Daoy (cell line): ENCODE data around the gene OR2H2. TPM values are rescaled to one million over a fixed set of nuclear protein-coding genes. Genes with fewer than 3 reads are reported as not detected.

ENCODE experiments used
- DNase-seq: peaks from one replicate; pipeline ENCODE4 v3.0.0-alpha.2; 2015; ENCODE audit warnings: low read depth
- total RNA-seq: library from RNA; depleted of rRNA; stranded (reverse); fragments of >200 nt; shearing (Covaris generic); gene quantifications from 2 replicates; pipeline ENCODE4 v1.2.3, GENCODE V29; 2014; rRNA removed

OR2H2 gene
- not detected in 2 replicates for total RNA-seq

GRCh38 chr6:29584821-29585220 lies at the start of gene OR2H2:
TSS of gene OR2H2 (plus strand) at chr6:29585121. CDS start at chr6:29587945, 2,824 bp downstream.
- no peak for DNase-seq

GRCh38 chr6:29537714-29538403 lies 47.1 kb upstream of the OR2H2 start:
- DNase-seq = no peak

DNA sequence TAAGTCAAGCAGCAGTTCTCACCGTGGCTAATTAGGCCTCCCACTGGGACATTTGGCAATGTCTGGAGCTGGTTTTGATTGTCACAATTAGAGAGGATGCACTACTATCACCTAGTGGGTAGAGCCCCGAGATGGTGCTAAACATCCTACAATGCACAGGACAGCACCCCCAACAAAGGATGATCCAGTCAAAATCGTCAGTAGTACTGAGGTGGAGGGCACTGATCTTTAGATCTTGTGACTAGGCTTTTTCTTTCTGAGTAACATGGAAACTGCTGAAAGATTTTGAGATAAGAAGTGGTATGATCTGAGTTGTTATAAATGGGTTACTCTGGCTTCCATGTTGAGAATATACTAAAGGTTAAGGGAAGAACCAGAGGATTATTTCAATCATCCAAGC lies 37.3 kb upstream of the OR2H2 start:
- no peak for DNase-seq

DNA sequence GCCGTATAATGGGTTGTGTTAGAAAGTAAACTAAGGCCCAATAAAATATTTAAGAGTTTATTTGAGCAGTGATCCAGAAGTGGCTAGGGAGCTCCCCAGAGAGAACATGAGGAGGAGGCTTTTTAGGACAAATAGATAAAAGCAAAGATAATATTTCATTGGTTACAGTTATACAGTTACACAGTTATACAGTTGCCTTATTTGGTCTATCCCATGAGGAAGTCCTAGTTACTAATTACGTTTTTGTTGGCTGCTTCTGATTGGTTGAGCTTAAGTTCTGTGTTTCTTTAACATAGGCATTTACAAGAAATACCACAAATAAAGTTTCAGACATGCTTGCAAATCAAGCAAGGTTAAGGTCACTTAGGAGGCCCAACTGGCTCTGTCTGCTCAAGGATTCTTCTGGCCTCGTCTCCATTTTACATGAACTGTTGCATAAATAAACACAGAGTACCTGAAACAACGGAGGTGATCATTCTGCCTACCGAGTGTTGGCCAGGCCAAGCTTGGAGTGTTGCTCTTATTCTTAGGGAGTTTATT lies 32.3 kb upstream of the OR2H2 start:
- peak; percentile 67 for DNase-seq

- peak; percentile 76 for DNase-seq
Measured at GRCh38 chr6:29553268-29554057, 31.5 kb upstream of the OR2H2 start.

GRCh38 chr6:29554764-29555163 lies 30.2 kb upstream of the OR2H2 start:
- no peak for DNase-seq

- no peak for DNase-seq
Measured at GRCh38 chr6:29557320-29557719, 27.6 kb upstream of the OR2H2 start.

GRCh38 chr6:29558439-29559079 lies 26.4 kb upstream of the OR2H2 start:
- no peak for DNase-seq

DNA sequence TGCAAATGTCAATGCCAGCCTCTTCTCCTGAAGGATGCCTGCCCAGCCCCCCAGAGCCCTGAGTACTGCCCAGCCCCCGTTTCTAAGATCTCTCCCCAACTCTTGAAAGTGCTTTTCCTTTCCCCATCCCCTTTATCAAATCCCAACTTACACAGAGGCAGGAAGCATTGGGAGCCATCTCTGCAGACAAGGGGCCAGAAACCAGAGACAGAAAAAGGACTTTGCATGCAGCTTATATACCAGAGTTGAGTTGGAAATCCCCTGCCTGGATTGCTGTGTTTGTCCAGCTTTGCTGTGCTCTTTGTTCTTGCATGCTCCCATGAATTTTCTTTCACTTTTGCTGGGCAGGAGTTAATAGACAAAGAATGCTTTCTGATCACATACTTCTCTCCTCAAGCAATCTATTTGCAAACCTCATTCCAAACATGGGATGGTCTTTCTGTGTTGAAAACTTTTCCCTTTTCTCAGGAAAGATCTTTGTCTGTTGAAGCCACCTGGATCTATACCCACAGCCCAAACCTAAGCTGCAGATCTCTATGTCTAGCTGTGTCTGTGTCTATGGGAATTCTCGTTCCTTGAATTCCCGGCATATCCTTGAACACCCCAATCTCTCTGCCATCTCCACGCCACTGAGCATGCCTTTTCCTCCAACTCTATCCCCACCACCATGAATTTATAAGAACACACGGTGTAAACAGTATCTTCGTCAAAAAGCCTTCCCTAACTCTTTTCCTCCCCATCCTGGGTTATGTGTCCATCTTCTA lies 25.2 kb upstream of the OR2H2 start, which contains the start of gene UBD:
Gene UBD (minus strand): TSS at position 209 of the 764 bp plus-strand sequence. CDS start 31 bp downstream, at position 178.
- DNase-seq = peak; percentile 45

- no peak for DNase-seq
Measured at GRCh38 chr6:29561091-29561490, 23.8 kb upstream of the OR2H2 start.

DNA sequence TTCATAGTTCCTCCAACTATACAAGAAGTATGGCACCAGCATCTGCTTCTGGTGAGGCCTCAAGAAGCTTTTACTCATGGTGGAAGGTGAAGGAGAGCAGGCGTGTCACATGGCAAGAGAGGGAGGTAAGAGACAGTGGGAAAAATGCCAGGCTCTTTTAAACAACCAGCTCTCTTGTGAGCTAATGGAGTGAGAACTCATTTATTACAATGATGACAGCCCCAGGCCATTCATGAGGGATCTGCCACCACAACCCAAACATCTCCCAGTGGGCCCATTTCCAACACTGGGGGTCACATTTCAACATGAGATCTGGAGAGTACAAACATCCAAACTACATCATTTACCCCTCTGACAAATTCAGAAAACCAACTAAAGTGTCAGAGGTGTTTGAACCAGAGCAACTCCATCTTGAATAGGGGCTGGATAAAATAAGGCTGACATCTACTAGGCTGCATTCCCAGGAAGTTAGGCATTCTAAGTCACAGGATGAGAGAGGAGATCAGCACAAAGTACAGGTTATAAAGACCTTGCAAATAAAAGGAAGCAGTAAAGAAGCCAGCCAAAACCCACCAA lies 23.2 kb upstream of the OR2H2 start:
- DNase-seq = peak; percentile 70

DNA sequence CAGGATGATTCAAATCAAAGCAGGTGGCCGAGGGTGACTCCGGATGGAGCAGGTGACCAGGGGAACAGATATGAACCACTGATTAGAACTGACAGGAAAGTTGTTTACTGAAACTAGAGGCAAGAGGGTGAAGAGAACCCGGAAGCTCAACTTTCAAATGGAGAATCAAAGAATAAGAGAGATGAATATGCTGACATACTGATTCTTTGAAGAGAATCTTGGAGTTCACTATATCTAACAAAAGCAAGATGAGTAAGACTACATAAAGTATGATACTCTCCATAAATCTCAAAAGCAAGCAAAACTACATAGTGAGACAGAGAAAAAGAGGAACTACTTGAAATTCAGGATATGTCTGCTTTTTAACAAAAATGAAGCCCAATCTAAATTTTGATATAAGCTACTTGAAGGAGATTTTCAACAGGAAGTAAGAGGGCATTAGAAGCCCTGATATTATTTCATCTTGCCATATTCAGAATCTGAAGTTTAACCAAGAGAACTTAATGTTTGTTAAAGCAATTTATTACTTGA lies 21.4 kb upstream of the OR2H2 start:
- no peak for DNase-seq

GRCh38 chr6:29564875-29565274 lies 20.0 kb upstream of the OR2H2 start:
- no peak for DNase-seq

- no peak for DNase-seq
Measured at GRCh38 chr6:29566856-29567255, 18.1 kb upstream of the OR2H2 start.

GRCh38 chr6:29567541-29567940 lies 17.4 kb upstream of the OR2H2 start:
- DNase-seq = no peak

DNA sequence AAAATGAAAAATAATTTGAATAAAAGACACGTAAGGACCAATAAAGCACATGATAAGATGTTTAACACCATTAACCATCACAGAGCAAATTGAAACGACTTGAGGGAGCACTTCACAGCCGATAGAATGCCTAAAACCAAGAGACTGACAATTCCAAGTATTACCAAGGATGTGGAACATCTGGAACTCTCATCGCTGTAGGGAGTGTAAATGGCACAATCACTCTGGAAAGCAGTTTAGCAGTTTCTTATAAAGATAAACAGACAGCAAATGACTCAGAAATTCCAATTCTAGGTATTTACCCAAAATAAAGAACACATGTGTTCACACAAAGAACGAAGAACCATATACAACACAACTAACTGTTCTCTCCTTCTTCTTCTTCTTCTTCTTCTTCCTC lies 16.9 kb upstream of the OR2H2 start:
- DNase-seq = no peak

GRCh38 chr6:29576056-29576455 lies 8.9 kb upstream of the OR2H2 start:
- no peak for DNase-seq

GRCh38 chr6:29577544-29577943 lies 7.4 kb upstream of the OR2H2 start:
- no peak for DNase-seq

- DNase-seq = peak; percentile 61
Measured at GRCh38 chr6:29589423-29590048, 4.6 kb downstream of the OR2H2 start.

DNA sequence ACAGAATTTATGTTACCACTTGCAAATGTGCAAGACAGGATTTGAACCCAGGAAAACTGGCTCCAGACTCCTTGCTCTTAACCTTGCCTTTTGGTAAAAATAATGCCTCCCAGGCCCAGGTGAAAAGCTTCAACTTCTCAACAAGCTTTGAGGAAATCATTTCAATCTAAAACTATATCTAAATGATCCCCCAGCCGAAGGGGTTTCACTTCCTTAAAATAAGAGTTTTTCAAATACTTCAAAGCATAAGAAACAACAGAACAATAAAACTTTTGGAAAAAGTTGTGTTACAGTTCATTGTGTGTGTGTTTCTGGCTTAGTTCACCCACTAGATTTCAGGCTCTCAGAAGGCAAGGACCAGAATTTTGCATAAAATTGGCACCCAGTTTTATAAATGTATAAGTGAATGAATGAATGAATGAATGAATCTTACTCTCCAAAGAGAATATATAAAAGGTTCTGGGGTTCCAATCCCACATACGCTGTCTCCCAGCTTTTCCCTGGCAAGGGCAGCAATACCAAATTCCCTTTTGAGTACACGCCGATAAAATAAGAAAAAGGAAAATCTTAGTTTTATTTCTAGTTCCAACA lies 5.4 kb downstream of the OR2H2 start:
- DNase-seq = no peak
